Ascending aorta (tissue), 2 donors: ENCODE results near the gene ITGAD. TPM values are rescaled to one million over a fixed set of nuclear protein-coding genes. Genes with fewer than 3 reads are reported as not detected.
"Not testable (repeated sequence)": the region's sequence is repeated elsewhere in the genome, so short reads cannot be mapped to it uniquely, and the experiment has no call there.

Experiments
- DNase-seq, 2 donors: peaks; one replicate each; pipeline ENCODE4 v3.0.0-alpha.2; 2019; ENCODE audit warnings: low spot score in 2 of 2
- H3K27ac ChIP-seq, 2 donors: fragments of 200-600 bp; sonication (generic); one replicate each; pipeline ENCODE4 v1.5.1; 2016 to 2017; ENCODE audit warnings: mild to moderate bottlenecking in 1 of 2
- H3K27me3 ChIP-seq: fragments of 200-600 bp; sonication (generic); one replicate; pipeline ENCODE4 v1.5.1; 2017
- H3K36me3 ChIP-seq, 2 donors: fragments of 200-600 bp; sonication (generic); one replicate each; pipeline ENCODE4 v1.5.1; 2016
- H3K4me1 ChIP-seq, 2 donors: fragments of 200-600 bp; sonication (generic); one replicate each; pipeline ENCODE4 v1.5.1; 2016 to 2017; ENCODE audit warnings: mild to moderate bottlenecking in 1 of 2
- H3K4me3 ChIP-seq, 2 donors: fragments of 200-600 bp; sonication (generic); one replicate each; pipeline ENCODE4 v1.5.1; 2016 to 2017; ENCODE audit warnings: mild to moderate bottlenecking in 1 of 2
- H3K9me3 ChIP-seq, 2 donors: fragments of 200-600 bp; sonication (generic); one replicate each; pipeline ENCODE4 v1.5.1; 2016
- intact Hi-C: fragments of 100-400 bp; cut with DNase I; formaldehyde crosslinking; loops from one replicate; pipeline ENCODE4 v1.15.1; 2023
- total RNA-seq: library from RNA; depleted of rRNA; stranded (reverse); fragments of >200 nt; gene quantifications from one replicate; pipeline ENCODE4 v1.1.0, GENCODE V29; 2016
- TF ChIP-seq, protein P1 (sequence below), 3 experiments: fragments of 200-600 bp in 2 of 3; fragments of 450-650 bp in 1 of 3; sonication (generic) in 2 of 3; IDR thresholded peaks; one replicate each; pipeline ENCODE4 v1.5.1; 2016 to 2019; ENCODE audit warnings: antibody characterized with exemption in 3 of 3, mild to moderate bottlenecking in 1 of 3, moderate library complexity in 1 of 3

Gene ITGAD
- total RNA-seq, 1 donor from 2014 or later: not detected

GRCh38 chr16:31436221-31437045 lies 43.3 kb downstream of the ITGAD start:
- TF ChIP-seq, protein P1, sequence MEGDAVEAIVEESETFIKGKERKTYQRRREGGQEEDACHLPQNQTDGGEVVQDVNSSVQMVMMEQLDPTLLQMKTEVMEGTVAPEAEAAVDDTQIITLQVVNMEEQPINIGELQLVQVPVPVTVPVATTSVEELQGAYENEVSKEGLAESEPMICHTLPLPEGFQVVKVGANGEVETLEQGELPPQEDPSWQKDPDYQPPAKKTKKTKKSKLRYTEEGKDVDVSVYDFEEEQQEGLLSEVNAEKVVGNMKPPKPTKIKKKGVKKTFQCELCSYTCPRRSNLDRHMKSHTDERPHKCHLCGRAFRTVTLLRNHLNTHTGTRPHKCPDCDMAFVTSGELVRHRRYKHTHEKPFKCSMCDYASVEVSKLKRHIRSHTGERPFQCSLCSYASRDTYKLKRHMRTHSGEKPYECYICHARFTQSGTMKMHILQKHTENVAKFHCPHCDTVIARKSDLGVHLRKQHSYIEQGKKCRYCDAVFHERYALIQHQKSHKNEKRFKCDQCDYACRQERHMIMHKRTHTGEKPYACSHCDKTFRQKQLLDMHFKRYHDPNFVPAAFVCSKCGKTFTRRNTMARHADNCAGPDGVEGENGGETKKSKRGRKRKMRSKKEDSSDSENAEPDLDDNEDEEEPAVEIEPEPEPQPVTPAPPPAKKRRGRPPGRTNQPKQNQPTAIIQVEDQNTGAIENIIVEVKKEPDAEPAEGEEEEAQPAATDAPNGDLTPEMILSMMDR (IDR thresholded peaks at IDR 0.05): no peak
- Histone ChIP-seq H3K4me1 (no peaks in the 10 kb centered on the region), H3K9me3 (no peaks in the 10 kb centered on the region), H3K4me3 (no peak overlapping the region), H3K36me3 (no peaks in the 10 kb centered on the region), H3K27ac (no peak overlapping the region), H3K27me3 (no peaks in the 10 kb centered on the region)
- DNase-seq: no peak
- intact Hi-C loops: no loop called here

- no peaks in the 10 kb centered on the region for H3K27me3 ChIP-seq
- no peak overlapping the region for H3K4me3 ChIP-seq
- no peaks in the 10 kb centered on the region for H3K36me3 ChIP-seq
- intact Hi-C loops: no loop called here
- H3K9me3 ChIP-seq: no peaks in the 10 kb centered on the region
- H3K27ac ChIP-seq: no peak overlapping the region
- no peak for DNase-seq
- TF ChIP-seq, protein P1 (IDR thresholded peaks at IDR 0.05): no peak
- H3K4me1 ChIP-seq: no peaks in the 10 kb centered on the region
Observed at GRCh38 chr16:31438414-31438813, 45.3 kb downstream of the ITGAD start.

DNA sequence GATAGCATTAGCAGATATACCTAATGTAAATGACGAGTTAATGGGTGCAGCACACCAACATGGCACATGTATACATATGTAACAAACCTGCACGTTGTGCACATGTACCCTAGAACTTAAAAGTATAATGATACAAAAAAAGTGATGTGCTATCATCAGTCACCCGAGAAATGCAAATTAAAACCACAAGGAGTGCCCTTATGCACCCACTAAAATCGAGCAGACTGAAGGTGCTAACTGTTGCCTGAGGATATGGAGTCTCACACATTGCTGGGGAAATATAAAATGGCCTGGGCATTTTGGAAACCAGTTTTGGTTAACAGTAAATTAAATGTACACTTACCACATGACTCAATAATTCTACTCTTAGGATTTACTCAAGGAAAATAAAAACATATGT lies 45.9 kb downstream of the ITGAD start:
- intact Hi-C loops, H3K27me3 ChIP-seq, DNase-seq, H3K36me3 ChIP-seq, H3K27ac ChIP-seq, H3K9me3 ChIP-seq, H3K4me3 ChIP-seq, H3K4me1 ChIP-seq: not testable (repeated sequence)

DNA sequence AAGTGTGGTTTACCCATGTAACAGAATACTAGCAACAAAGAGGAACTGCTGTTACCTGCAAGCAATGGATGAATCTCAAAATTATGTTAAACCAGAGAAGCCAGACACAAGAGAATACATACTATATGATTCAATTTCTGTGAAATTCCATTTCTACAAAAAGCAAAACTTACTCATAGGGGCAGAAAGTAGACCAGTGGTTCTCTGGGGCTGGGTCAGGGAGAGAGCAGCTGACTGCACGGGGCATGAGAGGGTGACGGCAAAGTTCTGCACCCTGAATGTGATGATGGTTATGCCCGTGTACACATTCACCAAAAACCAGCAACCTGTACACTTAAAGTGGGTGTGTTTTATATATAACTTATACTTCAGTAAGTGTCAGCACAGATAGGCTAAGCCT lies 46.4 kb downstream of the ITGAD start:
- TF ChIP-seq, protein P1 (IDR thresholded peaks at IDR 0.05): no peak
- no peaks in the 10 kb centered on the region for H3K27me3 ChIP-seq
- no peak for DNase-seq
- no peaks in the 10 kb centered on the region for H3K9me3 ChIP-seq
- no peaks in the 10 kb centered on the region for H3K36me3 ChIP-seq
- intact Hi-C loops: no loop called here
- H3K4me1 ChIP-seq: no peaks in the 10 kb centered on the region
- no peak overlapping the region for H3K4me3 ChIP-seq
- no peak overlapping the region for H3K27ac ChIP-seq

- DNase-seq: no peak
- TF ChIP-seq, protein P1 (IDR thresholded peaks at IDR 0.05): no peak
- intact Hi-C loops: loop anchor here (5.0 to 10.0 kb wide), 2 partner anchors 258 to 346 kb away; partner anchors contain the start of genes FUS and VKORC1
Observed at GRCh38 chr16:31440516-31441184, 47.5 kb downstream of the ITGAD start.

DNA sequence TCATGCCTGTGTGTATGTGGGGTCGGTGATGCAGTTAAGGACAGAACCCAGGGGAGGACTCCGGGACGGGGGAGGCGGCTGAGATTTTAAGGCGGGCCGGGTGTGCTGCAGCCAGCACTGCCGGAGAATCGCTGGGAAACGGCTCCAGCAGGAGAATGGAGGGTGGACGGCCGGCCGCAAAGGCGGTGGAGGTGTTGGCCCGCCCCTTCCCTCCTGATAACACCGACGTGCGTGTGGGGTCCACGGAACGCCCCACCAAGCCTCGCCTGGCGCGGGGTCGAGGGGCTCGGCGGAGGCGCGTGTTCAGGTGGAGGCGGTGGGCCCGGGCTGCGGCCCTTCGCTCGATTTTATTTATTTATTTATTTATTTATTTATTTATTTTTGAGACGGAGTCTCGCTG lies 48.8 kb downstream of the ITGAD start:
- TF ChIP-seq, protein P1 (IDR thresholded peaks at IDR 0.05): no peak
- no peaks in the 10 kb centered on the region for H3K36me3 ChIP-seq
- no peak for DNase-seq
- H3K27ac ChIP-seq: peak overlapping the region in 1 of 2 donors; percentile 88
- H3K4me3 ChIP-seq: peak overlapping the region; percentile 73 to 75
- no peaks in the 10 kb centered on the region for H3K4me1 ChIP-seq
- no peaks in the 10 kb centered on the region for H3K9me3 ChIP-seq
- no peaks in the 10 kb centered on the region for H3K27me3 ChIP-seq
- intact Hi-C loops: loop anchor here (2.0 to 10.0 kb wide), 3 partner anchors 17 to 347 kb away; partner anchors contain the start of genes ARMC5, FUS and VKORC1

More at GRCh38 chr16:31440516-31441184, 47.5 kb downstream of the ITGAD start:
- Histone ChIP-seq H3K27me3 (no peaks in the 10 kb centered on the region), H3K27ac (no peak overlapping the region), H3K36me3 (no peaks in the 10 kb centered on the region), H3K4me1 (no peaks in the 10 kb centered on the region), H3K4me3 (no peak overlapping the region), H3K9me3 (no peaks in the 10 kb centered on the region)

DNA sequence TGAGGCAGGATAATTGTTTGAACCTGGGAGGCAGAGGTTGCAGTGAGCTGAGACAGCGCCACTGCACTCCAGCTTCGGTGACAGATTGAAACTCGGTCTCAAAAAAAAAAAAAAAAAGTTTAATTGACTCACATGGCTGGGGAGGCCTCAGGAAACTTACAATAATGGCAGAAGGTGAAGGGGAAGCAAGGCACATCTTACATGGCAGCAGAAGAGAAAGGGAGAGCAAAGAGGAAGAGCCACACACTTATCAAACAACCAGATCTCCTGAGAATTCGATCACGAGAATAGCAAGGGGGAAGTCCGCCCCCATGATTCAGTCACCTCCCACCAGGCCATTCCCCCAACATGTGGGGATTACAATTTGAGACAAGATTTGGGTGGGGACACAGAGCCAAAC lies 52.8 kb downstream of the ITGAD start:
- DNase-seq: peak in 1 of 2 donors; percentile 18
- H3K4me3 ChIP-seq, H3K36me3 ChIP-seq, H3K27ac ChIP-seq, H3K27me3 ChIP-seq, H3K4me1 ChIP-seq, H3K9me3 ChIP-seq: not testable (repeated sequence)
- intact Hi-C loops: loop anchor here (10.0 kb wide), 1 partner anchor 351 kb away; the partner anchor contains the start of gene VKORC1
